ENCODE data around the gene PARD3B.

Gene PARD3B

GRCh38 chr2:205297846-205298245 is 752.6 kb downstream of the PARD3B start:
- no peak for DNase-seq

DNA sequence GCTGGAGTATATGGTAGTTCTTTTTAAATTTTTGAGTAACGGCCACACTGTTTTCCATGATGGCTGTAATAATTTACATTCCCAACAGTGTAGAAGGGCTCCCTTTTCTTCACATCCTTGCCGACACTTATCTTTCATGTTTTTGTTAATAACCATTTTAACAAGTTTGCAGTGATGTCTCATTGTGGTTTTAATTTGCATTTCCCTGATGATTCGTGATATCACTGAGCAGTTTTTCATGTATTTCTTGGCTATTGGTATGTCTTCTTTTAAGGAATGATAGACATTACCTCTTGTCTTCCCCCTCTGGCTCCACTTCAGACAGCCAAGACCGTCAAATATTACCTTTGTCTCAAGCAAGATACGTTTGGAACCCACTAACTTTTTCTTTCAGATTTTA is 765.9 kb downstream of the PARD3B start:
- no peak for DNase-seq

- DNase-seq: no peak
These were observed 776.0 kb downstream of the PARD3B start for GRCh38 chr2:205321231-205321630.

DNA sequence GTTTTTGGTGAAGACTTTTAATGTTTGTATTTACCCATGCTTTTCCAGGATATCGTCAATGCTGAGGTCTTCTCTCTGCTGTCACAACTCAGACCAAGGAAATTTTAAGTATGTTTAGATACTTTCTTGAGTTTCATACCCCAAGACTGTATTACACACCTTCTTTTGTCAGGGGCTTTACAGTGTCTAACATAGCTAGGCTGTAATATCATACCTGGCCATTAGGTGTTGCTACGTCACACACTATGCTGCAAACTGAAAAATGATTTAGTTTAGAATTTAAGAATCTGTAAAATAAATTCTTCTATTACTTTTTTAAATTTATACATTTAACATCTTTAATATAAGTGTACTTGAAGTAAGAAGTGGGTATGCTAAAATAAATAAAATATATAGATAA is 778.7 kb downstream of the PARD3B start:
- no peak for DNase-seq

DNA sequence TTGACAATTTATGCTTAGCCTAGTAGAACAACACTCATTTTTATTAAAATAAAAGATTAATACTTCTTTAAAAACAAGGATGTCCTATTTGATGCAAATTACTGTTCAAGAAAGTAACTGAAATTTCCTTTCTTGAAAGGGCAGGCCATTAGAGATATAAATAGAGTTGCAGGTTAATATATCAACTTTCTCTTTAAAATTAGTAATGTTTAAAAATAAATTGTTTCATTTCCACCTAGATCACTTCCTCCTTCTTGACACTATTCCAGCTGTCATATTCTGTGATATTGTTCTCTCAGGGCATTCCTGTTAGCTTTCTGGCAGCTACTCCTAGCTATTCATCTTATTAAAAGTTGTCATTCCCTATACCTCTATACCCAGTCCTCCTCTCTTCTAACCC is 779.1 kb downstream of the PARD3B start:
- DNase-seq: no peak

- no peak for DNase-seq
These were observed 788.1 kb downstream of the PARD3B start for GRCh38 chr2:205333351-205333750.

DNA sequence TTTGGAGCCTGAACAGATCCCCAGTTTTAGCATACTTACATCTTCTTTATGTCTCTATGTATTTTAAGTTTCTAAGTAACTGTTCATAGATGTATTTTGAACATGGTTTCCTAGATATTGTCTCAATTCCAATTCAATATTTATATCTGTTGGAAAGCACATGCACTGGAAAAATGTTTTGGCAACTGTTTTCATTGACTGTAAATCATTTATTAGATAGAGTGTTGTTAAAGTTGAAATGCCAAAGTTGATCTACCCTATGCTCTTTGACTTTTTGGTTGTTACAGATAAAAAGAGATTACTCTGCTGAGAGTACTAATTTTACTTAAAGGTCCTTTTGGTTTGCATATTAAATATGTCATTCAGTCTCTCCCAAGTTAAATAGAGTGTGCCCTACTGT is 792.0 kb downstream of the PARD3B start:
- no peak for DNase-seq

DNA sequence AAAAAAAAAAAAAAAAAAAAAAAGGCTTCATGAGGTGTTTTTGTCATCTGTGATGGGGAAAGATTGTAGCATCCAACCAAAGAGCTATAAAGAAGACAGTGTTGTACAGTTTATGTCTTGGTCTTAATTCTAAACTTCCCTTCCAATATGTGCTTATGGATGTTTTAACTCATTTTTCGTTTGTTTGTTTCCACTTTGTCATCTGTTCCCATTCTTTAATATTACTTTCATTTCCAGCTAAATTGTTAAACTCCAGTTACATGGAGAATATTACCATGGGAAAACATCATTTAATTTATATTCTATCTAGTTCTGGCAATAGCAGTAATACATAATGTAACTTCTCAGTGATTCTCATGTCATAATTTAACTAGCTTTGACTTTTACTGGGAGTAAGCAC is 792.9 kb downstream of the PARD3B start:
- no peak for DNase-seq

DNA sequence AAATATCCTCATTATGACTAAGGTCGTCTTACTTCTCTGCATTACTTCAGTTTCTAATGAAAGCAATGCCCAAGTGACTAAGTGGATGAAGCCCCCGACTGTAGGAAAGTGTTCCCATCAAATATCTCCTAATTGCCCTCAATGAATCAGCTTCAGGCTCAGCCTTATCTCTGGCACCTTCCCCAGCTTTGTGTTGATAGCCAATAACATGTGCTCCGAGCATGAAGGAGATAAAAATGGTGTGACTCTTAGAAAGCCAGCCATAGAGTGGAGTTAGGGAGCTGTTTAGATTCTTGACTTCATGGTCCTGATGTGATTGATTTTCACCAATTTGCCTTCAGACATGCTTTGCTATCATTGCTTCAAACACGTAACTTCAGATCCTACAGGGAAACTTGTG is 797.8 kb downstream of the PARD3B start:
- no peak for DNase-seq

GRCh38 chr2:205346649-205347048 is 801.4 kb downstream of the PARD3B start:
- no peak for DNase-seq

GRCh38 chr2:205347899-205348298 is 802.6 kb downstream of the PARD3B start:
- no peak for DNase-seq

DNA sequence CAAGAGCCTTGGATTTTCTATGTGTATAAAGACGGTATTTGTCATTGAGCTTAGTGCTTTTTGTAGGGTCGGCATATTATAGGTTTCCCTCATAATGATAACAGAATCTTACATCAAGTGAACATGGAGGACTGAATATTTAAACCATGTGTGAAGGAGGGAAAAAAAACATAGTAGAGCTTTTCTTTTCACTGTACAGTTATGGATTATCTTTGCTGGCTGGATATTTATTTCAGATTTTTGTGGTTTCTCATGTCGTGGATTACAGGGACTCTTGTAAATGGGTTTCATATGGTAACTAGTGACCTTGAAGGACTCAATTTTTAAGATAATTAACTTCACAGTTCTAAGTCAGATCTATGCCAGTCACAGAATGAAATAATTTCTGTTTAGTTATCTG is 806.8 kb downstream of the PARD3B start:
- DNase-seq: no peak

DNA sequence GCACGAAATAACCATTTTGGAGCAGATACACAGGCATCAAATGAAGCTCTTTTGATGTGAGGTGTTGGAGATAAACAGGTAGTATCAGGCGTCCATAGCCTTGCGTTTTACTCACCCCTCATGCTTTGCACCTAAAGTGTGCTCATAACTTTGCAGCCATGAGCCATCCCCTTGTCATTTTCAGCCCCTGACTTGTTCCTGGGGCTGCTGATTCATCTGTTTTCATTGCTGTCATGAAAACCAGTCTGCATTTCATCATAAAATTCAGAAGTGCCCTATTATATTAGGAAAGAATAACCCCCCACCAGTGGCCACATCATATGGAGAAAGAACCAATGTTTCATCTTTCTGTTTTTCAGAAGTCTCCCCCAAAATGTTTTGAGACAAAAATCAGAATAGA is 807.3 kb downstream of the PARD3B start:
- no peak for DNase-seq

DNA sequence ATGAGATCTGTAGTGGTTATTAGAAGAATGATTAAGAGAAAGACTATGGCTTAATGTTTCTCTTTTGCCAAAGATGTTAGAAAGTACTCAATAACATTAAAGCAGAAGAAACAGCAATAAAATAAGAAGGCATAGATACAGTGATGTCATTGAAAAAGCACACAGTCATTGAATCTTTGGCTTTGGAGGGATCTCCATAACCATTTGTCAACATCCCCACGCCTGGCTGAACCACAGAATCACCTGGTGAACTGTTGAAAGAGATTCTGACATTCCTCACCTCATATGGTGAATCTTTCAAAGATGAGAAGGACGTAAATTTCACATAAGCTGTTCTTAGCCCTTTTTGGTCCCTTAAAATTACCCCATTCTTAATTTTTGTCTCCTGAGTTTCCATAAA is 812.5 kb downstream of the PARD3B start:
- DNase-seq: no peak

GRCh38 chr2:205358351-205358815 is 813.1 kb downstream of the PARD3B start:
- no peak for DNase-seq

DNA sequence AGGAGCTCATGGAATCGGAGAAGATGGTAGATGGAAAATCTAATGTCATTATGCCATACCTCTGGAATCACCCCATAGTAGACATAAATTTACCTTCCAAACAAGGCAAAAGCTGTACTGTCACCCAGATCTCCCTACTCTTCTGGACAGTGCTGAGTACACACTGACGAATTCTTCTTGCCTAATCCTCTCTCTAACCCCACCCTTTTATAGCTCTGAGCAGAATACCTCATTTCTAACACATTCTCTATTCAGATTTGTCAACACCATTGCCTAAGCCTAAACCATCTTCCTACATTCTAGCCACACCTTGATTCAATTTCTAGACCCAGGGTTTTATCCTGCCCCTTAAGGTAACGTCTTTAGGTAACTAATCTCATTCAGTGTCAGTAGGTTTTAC is 816.0 kb downstream of the PARD3B start:
- DNase-seq: no peak

GRCh38 chr2:205361970-205362369 is 816.7 kb downstream of the PARD3B start:
- DNase-seq: no peak

DNA sequence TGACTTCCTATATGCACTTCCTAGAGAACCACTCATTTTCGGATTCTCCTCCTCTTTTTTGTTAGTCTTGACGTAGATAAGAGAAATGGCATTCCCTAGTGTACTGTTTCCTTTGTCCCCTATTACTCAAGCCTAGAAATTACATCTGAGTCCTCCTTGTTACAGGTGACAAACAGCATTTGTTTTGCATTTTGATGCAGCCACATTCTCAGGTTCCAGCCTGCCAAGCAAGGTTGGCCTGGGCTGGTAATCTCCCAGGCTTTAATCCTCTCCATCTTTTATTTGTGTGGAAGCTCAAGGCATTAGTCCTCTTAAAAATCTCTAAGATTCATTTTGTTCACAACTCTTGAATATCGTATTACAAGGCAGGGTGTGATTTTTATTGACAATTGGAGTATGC is 819.0 kb downstream of the PARD3B start:
- no peak for DNase-seq

- no peak for DNase-seq
These were observed 821.2 kb downstream of the PARD3B start for GRCh38 chr2:205366336-205367060.

GRCh38 chr2:205367331-205367935 is 822.2 kb downstream of the PARD3B start:
- DNase-seq: no peak

GRCh38 chr2:205369813-205370212 is 824.5 kb downstream of the PARD3B start:
- DNase-seq: no peak

- DNase-seq: no peak
These were observed 825.5 kb downstream of the PARD3B start for GRCh38 chr2:205370726-205371125.

- no peak for DNase-seq
These were observed 826.9 kb downstream of the PARD3B start for GRCh38 chr2:205372141-205372540.

DNA sequence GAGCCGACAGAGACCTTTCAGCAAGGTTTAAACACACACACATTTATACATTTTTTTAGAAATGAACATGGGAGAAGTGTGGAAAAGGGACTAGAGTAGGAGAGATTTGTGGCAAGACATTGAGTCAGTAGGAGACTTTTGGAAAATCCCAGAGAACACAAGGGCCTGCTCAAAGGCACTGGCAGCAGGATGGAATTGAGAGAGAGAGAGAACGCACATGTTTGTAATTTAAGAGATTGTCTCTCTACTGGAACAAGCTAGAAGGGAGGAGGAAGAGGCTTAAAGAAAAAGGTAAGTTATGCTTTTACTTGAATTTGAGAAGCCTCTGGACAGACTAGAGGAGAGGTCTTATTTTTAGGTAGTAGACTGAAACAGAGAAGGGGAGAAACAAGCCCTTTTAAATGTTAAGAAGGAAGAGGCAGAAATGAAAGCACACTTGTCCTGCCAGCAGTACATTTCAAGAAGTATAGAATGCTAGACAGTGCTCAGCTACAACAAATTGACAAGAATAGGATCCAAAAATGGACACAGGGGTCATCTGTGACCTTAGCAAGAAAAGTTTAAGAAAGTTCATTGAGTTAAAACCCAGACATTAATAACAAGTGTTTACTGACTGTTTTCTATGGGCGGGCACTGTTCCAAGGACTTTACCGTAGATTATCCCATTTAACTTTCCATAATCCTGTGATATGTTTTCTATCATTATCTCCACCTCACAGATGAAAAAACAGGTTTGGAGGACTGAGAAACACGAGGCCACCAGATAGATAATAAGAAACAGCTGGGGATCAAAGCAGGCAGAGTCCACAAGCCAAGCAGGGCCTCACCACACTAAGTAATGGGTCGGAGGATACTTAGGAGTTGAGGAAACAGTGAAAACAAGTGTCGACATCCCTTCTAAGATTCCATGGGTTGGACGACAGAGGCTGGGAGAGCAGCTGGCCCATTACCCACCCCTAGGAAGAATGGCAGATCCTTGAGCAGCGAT is 830.5 kb downstream of the PARD3B start:
- DNase-seq: no peak
